Measurements from ENCODE around the gene PACRG.

The PACRG gene

DNA sequence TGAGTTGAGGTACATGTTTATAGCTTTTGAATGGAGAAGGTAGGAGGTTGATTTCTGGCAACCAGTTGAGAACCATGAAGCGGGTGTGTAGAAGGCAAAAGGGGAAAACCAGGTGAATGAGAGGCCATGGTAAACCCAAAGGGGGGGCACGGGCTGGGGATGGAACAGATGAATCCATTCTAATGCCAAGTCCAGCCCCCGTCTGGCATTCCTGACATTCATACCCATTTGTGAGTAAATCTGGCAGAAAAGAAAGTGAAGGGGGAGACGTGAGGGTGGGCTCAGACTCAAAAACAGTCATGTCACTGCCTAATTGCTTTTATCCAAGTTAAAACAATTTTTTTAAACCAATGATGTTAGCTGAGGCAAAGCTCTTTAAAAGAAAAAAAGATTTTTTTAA lies 513.9 kb downstream of the PACRG start:
- Histone ChIP-seq H3K27me3 (ENCODE audit: control insufficient read depth in 1 of 2, insufficient read depth in 2 of 2, low read length in 2 of 2) (no peaks in the 10 kb centered on the region), H3K36me3 (ENCODE audit: insufficient read depth, low read length) (no peaks in the 10 kb centered on the region), H3K27ac (ENCODE audit: low read depth, low read length) (no peak overlapping the region), H3K4me1 (ENCODE audit: insufficient read depth, low read length) (no peaks in the 10 kb centered on the region), H3K9ac (ENCODE audit: low read length) (no peak overlapping the region), H3K4me3 (ENCODE audit: low read depth in 1 of 2, low read length in 2 of 2) (no peak overlapping the region), H3K9me3 (ENCODE audit: low read length) (no peaks in the 10 kb centered on the region)

DNA sequence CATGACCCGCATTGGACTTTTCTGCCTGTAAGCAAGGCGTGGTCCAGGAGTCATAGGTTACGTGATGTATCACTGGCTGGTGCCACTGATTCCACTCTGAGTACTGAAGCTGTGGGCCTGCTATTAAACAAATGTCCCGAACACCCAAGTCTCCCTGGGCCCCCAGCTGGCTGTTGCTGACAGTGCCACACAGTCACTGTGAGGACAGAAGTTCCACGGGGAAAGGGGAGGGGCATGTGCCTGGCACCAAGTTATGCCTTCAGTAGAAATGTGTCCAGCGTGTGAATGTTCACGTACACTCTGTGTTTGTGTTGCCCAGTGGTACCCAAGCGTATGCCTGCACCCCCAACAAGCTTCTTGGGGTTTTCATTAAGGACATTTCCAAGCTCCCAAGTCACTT lies 515.3 kb downstream of the PACRG start:
- Histone ChIP-seq H3K9ac (ENCODE audit: low read length) (no peak overlapping the region), H3K4me3 (ENCODE audit: low read depth in 1 of 2, low read length in 2 of 2) (no peak overlapping the region), H3K4me1 (ENCODE audit: insufficient read depth, low read length) (no peaks in the 10 kb centered on the region), H3K9me3 (ENCODE audit: low read length) (no peaks in the 10 kb centered on the region), H3K36me3 (ENCODE audit: insufficient read depth, low read length) (no peaks in the 10 kb centered on the region), H3K27me3 (ENCODE audit: control insufficient read depth in 1 of 2, insufficient read depth in 2 of 2, low read length in 2 of 2) (no peaks in the 10 kb centered on the region), H3K27ac (ENCODE audit: low read depth, low read length) (no peak overlapping the region)

DNA sequence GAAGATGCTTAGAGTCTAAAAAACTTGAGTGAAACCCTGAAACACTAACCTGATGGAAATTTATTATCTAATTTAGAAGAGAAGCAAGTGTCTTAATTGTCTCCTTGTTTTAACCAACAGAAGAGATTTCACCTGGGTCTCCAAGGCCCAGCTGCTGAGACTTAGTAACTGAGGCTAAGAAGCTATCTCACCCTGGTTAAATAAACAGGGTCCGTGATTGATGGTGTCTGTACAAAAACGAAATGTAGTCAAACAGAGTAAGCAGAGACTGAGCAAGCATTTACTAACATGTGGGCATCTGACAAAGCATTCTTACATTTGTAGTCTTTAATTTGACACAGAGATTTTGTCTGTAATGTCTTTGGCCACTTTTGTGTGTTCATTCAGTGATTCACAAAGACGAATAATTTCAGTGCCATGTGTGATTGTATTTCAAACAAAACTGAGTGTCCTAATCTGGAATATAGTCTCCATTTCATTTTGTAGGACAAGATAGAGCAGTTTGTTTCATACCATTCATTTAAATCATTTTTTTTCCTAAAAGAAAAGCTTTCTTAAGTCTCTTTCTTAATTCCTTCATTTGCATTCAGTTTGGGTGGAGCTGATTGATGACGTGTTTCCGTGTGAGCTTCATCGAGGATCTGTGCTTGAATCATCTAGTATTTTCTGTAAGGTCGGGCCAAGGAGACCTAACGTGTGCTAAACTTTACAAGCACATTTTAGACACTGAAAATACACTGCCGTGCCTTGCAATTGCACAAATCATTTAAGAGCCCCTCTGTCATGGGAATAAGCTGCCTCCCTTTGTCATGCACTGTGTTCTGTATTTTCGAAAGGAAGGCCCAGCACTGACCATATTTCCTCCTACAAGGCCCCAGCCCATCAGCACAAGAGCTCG lies 516.2 kb downstream of the PACRG start:
- H3K36me3 ChIP-seq (ENCODE audit: insufficient read depth, low read length) = no peaks in the 10 kb centered on the region
- H3K27ac ChIP-seq (ENCODE audit: low read depth, low read length) = no peak overlapping the region
- H3K9me3 ChIP-seq (ENCODE audit: low read length) = no peaks in the 10 kb centered on the region
- no peaks in the 10 kb centered on the region for H3K27me3 ChIP-seq (ENCODE audit: control insufficient read depth in 1 of 2, insufficient read depth in 2 of 2, low read length in 2 of 2)
- H3K4me3 ChIP-seq (ENCODE audit: low read depth in 1 of 2, low read length in 2 of 2) = no peak overlapping the region
- no peaks in the 10 kb centered on the region for H3K4me1 ChIP-seq (ENCODE audit: insufficient read depth, low read length)
- no peak overlapping the region for H3K9ac ChIP-seq (ENCODE audit: low read length)

DNA sequence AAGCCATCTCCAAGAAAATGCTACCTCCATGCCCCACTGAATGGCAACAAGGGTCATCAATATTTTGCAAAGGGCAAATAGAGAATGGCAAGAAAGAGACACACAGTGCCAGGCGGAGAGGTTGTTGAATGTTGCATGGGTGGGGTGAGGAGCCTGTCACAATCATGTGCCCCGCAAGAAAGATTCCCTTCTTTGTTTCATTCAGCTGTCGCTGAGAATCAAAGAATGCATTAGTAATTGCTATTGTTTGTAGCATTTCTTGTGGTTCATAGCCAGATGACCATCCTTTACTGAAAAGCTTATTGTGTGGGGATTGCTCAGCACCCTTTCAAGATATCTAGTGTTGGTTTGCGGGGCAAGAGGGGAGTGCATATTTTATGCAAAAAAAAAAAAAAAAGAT lies 520.3 kb downstream of the PACRG start:
- no peaks in the 10 kb centered on the region for H3K36me3 ChIP-seq (ENCODE audit: insufficient read depth, low read length)
- H3K4me3 ChIP-seq (ENCODE audit: low read depth in 1 of 2, low read length in 2 of 2) = no peak overlapping the region
- H3K27me3 ChIP-seq (ENCODE audit: control insufficient read depth in 1 of 2, insufficient read depth in 2 of 2, low read length in 2 of 2) = no peaks in the 10 kb centered on the region
- H3K9ac ChIP-seq (ENCODE audit: low read length) = no peak overlapping the region
- no peaks in the 10 kb centered on the region for H3K9me3 ChIP-seq (ENCODE audit: low read length)
- H3K4me1 ChIP-seq (ENCODE audit: insufficient read depth, low read length) = no peaks in the 10 kb centered on the region
- no peak overlapping the region for H3K27ac ChIP-seq (ENCODE audit: low read depth, low read length)

DNA sequence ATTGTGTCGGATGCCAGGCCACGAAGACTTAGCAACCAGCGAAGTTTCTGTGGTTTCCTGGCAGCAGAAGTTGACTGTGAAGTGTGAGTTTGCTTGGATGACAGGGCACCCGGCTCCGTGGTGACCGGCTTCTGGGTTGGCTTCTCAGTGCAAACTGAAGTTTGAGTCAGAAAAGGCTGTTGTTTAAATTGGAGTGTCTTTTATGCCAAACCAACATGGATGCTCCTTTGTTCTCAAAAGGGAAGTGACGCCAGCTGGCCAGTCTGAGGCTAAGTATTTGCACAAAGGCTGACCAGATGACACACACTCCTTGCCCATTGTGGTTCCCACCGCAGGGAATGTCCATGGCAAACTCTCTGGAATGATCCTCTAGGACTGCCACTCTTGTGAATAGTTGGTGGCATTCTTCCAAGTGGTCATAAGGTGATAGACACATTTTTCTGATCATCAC lies 521.9 kb downstream of the PACRG start:
- Histone ChIP-seq H3K27ac (ENCODE audit: low read depth, low read length) (no peak overlapping the region), H3K9me3 (ENCODE audit: low read length) (no peaks in the 10 kb centered on the region), H3K9ac (ENCODE audit: low read length) (no peak overlapping the region), H3K36me3 (ENCODE audit: insufficient read depth, low read length) (no peaks in the 10 kb centered on the region), H3K4me1 (ENCODE audit: insufficient read depth, low read length) (no peaks in the 10 kb centered on the region), H3K27me3 (ENCODE audit: control insufficient read depth in 1 of 2, insufficient read depth in 2 of 2, low read length in 2 of 2) (no peaks in the 10 kb centered on the region), H3K4me3 (ENCODE audit: low read depth in 1 of 2, low read length in 2 of 2) (no peak overlapping the region)

DNA sequence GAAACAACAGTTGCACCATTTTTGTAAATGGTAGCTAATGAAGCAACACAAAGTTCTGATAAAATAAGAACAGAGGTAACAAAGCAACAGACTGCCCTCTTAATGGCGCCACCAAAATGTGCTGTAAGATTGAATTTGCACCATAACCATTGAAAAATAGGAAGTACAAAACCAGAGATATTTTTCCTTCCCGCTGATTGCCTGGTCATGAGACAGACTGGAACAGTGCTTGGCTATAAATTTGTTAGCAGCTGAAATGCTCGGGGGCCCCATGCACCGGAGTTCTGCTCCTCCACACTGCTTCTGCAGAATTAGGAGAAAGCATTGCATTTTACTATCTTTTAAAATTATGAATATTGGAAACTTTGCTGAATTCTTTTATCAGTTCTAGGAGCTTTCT lies 522.3 kb downstream of the PACRG start:
- Histone ChIP-seq H3K27me3 (ENCODE audit: control insufficient read depth in 1 of 2, insufficient read depth in 2 of 2, low read length in 2 of 2) (no peaks in the 10 kb centered on the region), H3K27ac (ENCODE audit: low read depth, low read length) (no peak overlapping the region), H3K4me1 (ENCODE audit: insufficient read depth, low read length) (no peaks in the 10 kb centered on the region), H3K9me3 (ENCODE audit: low read length) (no peaks in the 10 kb centered on the region), H3K9ac (ENCODE audit: low read length) (no peak overlapping the region), H3K4me3 (ENCODE audit: low read depth in 1 of 2, low read length in 2 of 2) (no peak overlapping the region), H3K36me3 (ENCODE audit: insufficient read depth, low read length) (no peaks in the 10 kb centered on the region)

DNA sequence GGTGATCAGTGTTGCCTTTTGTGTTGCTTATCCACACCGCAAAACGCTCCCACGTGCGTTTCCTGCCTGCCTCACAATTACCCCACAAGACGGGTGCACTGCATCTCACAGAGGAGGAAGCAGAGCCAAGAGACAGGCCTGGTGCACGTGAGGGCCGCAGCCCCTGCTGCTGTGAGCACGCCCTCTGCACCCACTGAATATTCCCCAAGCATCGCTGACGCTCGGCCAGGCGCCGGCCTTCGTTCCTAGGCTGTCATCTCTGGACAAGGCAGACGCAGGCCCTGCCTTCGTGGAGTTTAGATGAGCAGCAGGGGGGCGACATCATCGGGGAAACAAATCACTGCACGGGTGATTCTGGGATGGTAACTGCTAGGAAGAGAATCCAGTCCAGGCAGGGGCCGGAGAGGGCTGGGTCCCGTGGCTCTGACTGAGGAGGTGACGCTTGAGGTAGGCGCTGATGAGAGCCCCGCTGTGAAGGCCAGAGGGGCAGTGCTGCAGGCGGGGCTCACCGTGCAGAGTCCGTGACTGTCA lies 524.4 kb downstream of the PACRG start:
- Histone ChIP-seq H3K4me1 (ENCODE audit: insufficient read depth, low read length) (no peaks in the 10 kb centered on the region), H3K4me3 (ENCODE audit: low read depth in 1 of 2, low read length in 2 of 2) (no peak overlapping the region), H3K27me3 (ENCODE audit: control insufficient read depth in 1 of 2, insufficient read depth in 2 of 2, low read length in 2 of 2) (no peaks in the 10 kb centered on the region), H3K9me3 (ENCODE audit: low read length) (no peaks in the 10 kb centered on the region), H3K9ac (ENCODE audit: low read length) (no peak overlapping the region), H3K36me3 (ENCODE audit: insufficient read depth, low read length) (no peaks in the 10 kb centered on the region), H3K27ac (ENCODE audit: low read depth, low read length) (no peak overlapping the region)

DNA sequence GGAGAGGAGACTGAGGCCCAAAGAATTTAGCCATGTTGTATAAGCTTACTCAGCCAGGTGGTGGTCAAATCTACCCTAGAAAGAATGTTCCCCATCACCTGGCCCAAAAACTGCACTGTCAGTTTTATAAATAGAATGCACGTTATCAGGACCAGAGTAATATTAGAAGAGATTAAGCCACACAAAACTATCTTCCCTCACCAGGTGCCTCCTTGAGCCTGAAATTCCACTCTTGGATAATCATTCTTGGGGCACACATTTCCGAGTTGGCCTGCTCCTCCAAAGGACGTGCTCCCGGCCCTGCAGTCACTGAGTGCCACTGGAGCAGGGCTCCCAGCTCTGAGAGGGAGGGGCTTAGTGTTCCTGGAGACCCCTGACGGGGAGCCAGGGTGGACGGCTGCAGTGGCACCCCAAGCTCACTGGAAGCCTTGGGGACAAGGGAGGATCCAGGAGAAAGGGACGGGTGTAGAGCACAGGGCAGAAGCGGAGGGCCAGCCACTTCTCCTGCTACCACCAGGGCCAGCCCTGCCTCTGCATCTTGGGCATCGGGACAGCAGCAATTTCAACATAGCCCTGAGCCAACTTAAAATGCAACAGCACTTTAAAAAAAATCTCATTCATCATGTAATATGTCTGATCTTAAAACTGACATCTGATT lies 525.9 kb downstream of the PACRG start:
- H3K27ac ChIP-seq (ENCODE audit: low read depth, low read length) = no peak overlapping the region
- H3K27me3 ChIP-seq (ENCODE audit: control insufficient read depth in 1 of 2, insufficient read depth in 2 of 2, low read length in 2 of 2) = no peaks in the 10 kb centered on the region
- no peaks in the 10 kb centered on the region for H3K4me1 ChIP-seq (ENCODE audit: insufficient read depth, low read length)
- H3K4me3 ChIP-seq (ENCODE audit: low read depth in 1 of 2, low read length in 2 of 2) = no peak overlapping the region
- no peak overlapping the region for H3K9ac ChIP-seq (ENCODE audit: low read length)
- H3K36me3 ChIP-seq (ENCODE audit: insufficient read depth, low read length) = no peaks in the 10 kb centered on the region
- no peaks in the 10 kb centered on the region for H3K9me3 ChIP-seq (ENCODE audit: low read length)

DNA sequence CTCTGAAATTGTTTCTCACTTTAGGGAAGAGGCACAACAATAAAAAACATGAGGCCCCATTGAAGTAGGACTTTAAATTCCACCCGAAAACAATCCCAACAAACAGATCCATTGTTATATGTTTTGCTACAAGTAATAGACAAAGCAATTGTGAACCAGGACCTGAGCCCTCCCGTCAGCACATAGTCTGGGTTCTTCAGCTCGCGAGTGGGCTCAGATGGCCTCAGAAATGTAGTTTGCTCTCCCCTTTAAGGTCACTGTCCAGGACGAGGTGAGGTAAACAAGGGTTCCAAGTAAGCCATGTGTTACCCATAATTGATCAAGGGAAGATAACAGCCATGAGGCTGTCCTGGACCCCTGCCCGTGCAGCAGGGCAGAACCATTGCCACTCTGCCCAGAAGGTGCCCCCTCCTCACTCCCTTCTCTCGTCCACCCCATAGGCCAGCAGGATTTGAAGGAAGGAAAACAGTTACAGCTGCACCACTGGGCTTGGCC lies 526.6 kb downstream of the PACRG start:
- no peaks in the 10 kb centered on the region for H3K9me3 ChIP-seq (ENCODE audit: low read length)
- peaks cover 2% of the 10 kb centered on the region for H3K4me1 ChIP-seq (ENCODE audit: insufficient read depth, low read length)
- H3K4me3 ChIP-seq (ENCODE audit: low read depth in 1 of 2, low read length in 2 of 2) = no peak overlapping the region
- no peak overlapping the region for H3K9ac ChIP-seq (ENCODE audit: low read length)
- no peaks in the 10 kb centered on the region for H3K27me3 ChIP-seq (ENCODE audit: control insufficient read depth in 1 of 2, insufficient read depth in 2 of 2, low read length in 2 of 2)
- no peaks in the 10 kb centered on the region for H3K36me3 ChIP-seq (ENCODE audit: insufficient read depth, low read length)
- H3K27ac ChIP-seq (ENCODE audit: low read depth, low read length) = no peak overlapping the region

DNA sequence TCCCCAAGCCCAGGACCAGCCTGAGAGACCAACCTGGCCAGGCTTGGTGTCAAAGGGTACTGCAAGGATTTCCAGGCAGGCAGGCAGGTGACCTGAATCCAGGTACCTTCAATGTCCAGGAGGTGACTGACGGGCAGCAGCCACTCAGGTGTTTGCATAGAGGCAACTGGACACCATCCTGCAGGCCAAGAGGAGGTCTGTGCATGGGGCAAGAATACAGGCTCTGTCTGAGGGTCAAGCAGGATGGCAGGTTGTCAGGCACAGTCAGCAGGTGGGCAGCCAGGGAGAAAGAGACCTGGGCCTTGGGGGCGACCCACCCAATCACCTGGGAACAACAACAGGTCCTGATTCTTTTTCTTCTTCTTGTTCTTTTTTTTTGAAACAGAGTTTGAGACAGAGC lies 527.5 kb downstream of the PACRG start:
- H3K9ac ChIP-seq (ENCODE audit: low read length) = no peak overlapping the region
- H3K4me1 ChIP-seq (ENCODE audit: insufficient read depth, low read length) = peaks cover 10% of the 10 kb centered on the region
- no peaks in the 10 kb centered on the region for H3K9me3 ChIP-seq (ENCODE audit: low read length)
- no peak overlapping the region for H3K27ac ChIP-seq (ENCODE audit: low read depth, low read length)
- H3K4me3 ChIP-seq (ENCODE audit: low read depth in 1 of 2, low read length in 2 of 2) = no peak overlapping the region
- H3K27me3 ChIP-seq (ENCODE audit: control insufficient read depth in 1 of 2, insufficient read depth in 2 of 2, low read length in 2 of 2) = no peaks in the 10 kb centered on the region
- no peaks in the 10 kb centered on the region for H3K36me3 ChIP-seq (ENCODE audit: insufficient read depth, low read length)

DNA sequence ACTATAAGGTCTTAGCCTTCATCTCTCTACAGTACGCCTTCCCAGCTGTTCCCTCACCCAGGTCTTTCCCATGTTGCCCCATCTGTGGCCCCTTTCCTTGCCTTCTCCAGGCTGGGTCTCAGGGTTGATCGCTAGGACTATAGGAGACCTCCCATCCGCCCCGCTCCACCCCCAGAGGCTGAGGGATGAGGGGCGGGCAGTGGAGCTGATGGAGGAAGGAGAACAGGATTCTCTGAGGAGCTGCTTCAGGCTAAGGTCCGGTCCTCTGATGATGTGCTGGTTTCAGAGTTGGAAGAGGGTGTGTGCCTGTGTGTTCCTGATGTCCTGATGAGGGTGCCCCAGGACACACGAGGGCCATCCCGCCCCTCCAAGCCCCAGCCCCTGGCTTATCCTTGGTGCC lies 531.9 kb downstream of the PACRG start:
- Histone ChIP-seq H3K4me1 (ENCODE audit: insufficient read depth, low read length) (peaks cover 10% of the 10 kb centered on the region), H3K27ac (ENCODE audit: low read depth, low read length) (no peak overlapping the region), H3K9me3 (ENCODE audit: low read length) (no peaks in the 10 kb centered on the region), H3K4me3 (ENCODE audit: low read depth in 1 of 2, low read length in 2 of 2) (peak overlapping the region; percentile 56 to 70), H3K36me3 (ENCODE audit: insufficient read depth, low read length) (no peaks in the 10 kb centered on the region), H3K27me3 (ENCODE audit: control insufficient read depth in 1 of 2, insufficient read depth in 2 of 2, low read length in 2 of 2) (no peaks in the 10 kb centered on the region), H3K9ac (ENCODE audit: low read length) (no peak overlapping the region)

Measured in muscle layer of colon (tissue), 2 donors.